Measurements from ENCODE around the gene C12orf56. TPM values are rescaled to one million over a fixed set of nuclear protein-coding genes. Genes with fewer than 3 reads are reported as not detected.
A peak's percentile ranks its signal among the peaks of the same experiment; 100 is the strongest.

Gene C12orf56
- total RNA-seq, 1 experiment from 2014 or later: 9.3 TPM

- Histone ChIP-seq H3K4me3 (ENCODE audit: low read depth, low read length) (peak within 1 kb of the TSS; percentile 95), H3K4me1 (no peaks in the 10 kb centered on the region), H3K36me3 (ENCODE audit: control insufficient read depth, insufficient read depth, low read length) (peaks cover 2% of the 10 kb centered on the region; the same call in 1 of the 2 replicates), H3K27me3 (replicated peaks; ENCODE audit: control insufficient read depth, insufficient read depth, low read length) (no peaks in the 10 kb centered on the region), H3K9me3 (no peaks in the 10 kb centered on the region)
- POLR2A ChIA-PET: interaction anchor here (0.5 to 2.1 kb wide), 8 partner anchors 10 to 559 kb away, joined by 3 to 17 read pairs (median 4); partner anchors contain the start of gene KICS2
- DNase-seq: peak; percentile 96
- BruUV-seq (replicated peaks): TSS peak; percentile 89
- Mint-ChIP-seq H3K9me3 (ENCODE audit: unreplicated experiment) (no peaks in the 10 kb centered on the region), H3K36me3 (ENCODE audit: insufficient read depth, unreplicated experiment) (peaks cover 48% of the 10 kb centered on the region), H3K27me3 (ENCODE audit: insufficient read depth, unreplicated experiment) (no peaks in the 10 kb centered on the region), H3K27ac (ENCODE audit: unreplicated experiment) (peak within 1 kb of the TSS; percentile 99), H3K4me1 (ENCODE audit: low read depth, unreplicated experiment) (peaks cover 7% of the 10 kb centered on the region), H3K4me3 (ENCODE audit: unreplicated experiment) (peak within 1 kb of the TSS; percentile 91)
- CTCF ChIA-PET: interaction anchor here (1.3 kb wide), 1 partner anchor 294 kb away, joined by 3 read pairs; no protein-coding TSS in a partner anchor
- no peak for TF ChIP-seq CTCF (IDR thresholded peaks at IDR 0.05; ENCODE audit: insufficient read depth in 1 of 2, low read depth in 1 of 2, low read length in 1 of 2, severe bottlenecking in 1 of 2, unreplicated experiment in 1 of 2)
- intact Hi-C loops (cut with micrococcal nuclease; ENCODE audit: unreplicated experiment): loop anchor here (1.0 kb wide), 3 partner anchors 80 to 559 kb away; no protein-coding TSS in a partner anchor
Measured at GRCh38 chr12:64403707-64404469, 13.3 kb upstream of the C12orf56 start, which contains the start of gene XPOT. Gene XPOT (plus strand): TSS chr12:64404392. CDS start chr12:64410036, 5,644 bp downstream.

GRCh38 chr12:64402181-64402580, 11.6 kb upstream of the C12orf56 start:
- Mint-ChIP-seq H3K27me3 (ENCODE audit: insufficient read depth, unreplicated experiment) (no peaks in the 10 kb centered on the region), H3K4me1 (ENCODE audit: low read depth, unreplicated experiment) (peaks cover 2% of the 10 kb centered on the region), H3K9me3 (ENCODE audit: unreplicated experiment) (no peaks in the 10 kb centered on the region), H3K36me3 (ENCODE audit: insufficient read depth, unreplicated experiment) (peaks cover 33% of the 10 kb centered on the region), H3K27ac (ENCODE audit: unreplicated experiment) (no peak overlapping the region), H3K4me3 (ENCODE audit: unreplicated experiment) (no peak overlapping the region)
- no peak for TF ChIP-seq CTCF (IDR thresholded peaks at IDR 0.05; ENCODE audit: insufficient read depth in 1 of 2, low read depth in 1 of 2, low read length in 1 of 2, severe bottlenecking in 1 of 2, unreplicated experiment in 1 of 2)
- ChIA-PET CTCF (no interaction called here), POLR2A (no interaction called here)
- no peaks in the 10 kb centered on the region for H3K9me3 ChIP-seq
- no TSS peak for BruUV-seq (replicated peaks)
- H3K4me1 ChIP-seq: no peaks in the 10 kb centered on the region
- no peaks in the 10 kb centered on the region for H3K27me3 ChIP-seq (replicated peaks; ENCODE audit: control insufficient read depth, insufficient read depth, low read length)
- DNase-seq: no peak
- no peak overlapping the region for H3K4me3 ChIP-seq (ENCODE audit: low read depth, low read length)
- intact Hi-C loops (cut with micrococcal nuclease; ENCODE audit: unreplicated experiment): no loop called here
- no peaks in the 10 kb centered on the region for H3K36me3 ChIP-seq (ENCODE audit: control insufficient read depth, insufficient read depth, low read length)

GRCh38 chr12:64400041-64400440, 9.5 kb upstream of the C12orf56 start:
- Histone ChIP-seq H3K4me3 (ENCODE audit: low read depth, low read length) (no peak overlapping the region), H3K36me3 (ENCODE audit: control insufficient read depth, insufficient read depth, low read length) (no peaks in the 10 kb centered on the region), H3K9me3 (no peaks in the 10 kb centered on the region), H3K27me3 (replicated peaks; ENCODE audit: control insufficient read depth, insufficient read depth, low read length) (no peaks in the 10 kb centered on the region), H3K4me1 (no peaks in the 10 kb centered on the region)
- Mint-ChIP-seq H3K27me3 (ENCODE audit: insufficient read depth, unreplicated experiment) (no peaks in the 10 kb centered on the region), H3K27ac (ENCODE audit: unreplicated experiment) (no peak overlapping the region), H3K4me1 (ENCODE audit: low read depth, unreplicated experiment) (no peaks in the 10 kb centered on the region), H3K9me3 (ENCODE audit: unreplicated experiment) (no peaks in the 10 kb centered on the region), H3K36me3 (ENCODE audit: insufficient read depth, unreplicated experiment) (peaks cover 13% of the 10 kb centered on the region), H3K4me3 (ENCODE audit: unreplicated experiment) (no peak overlapping the region)
- no TSS peak for BruUV-seq (replicated peaks)
- ChIA-PET CTCF (no interaction called here), POLR2A (no interaction called here)
- no peak for TF ChIP-seq CTCF (IDR thresholded peaks at IDR 0.05; ENCODE audit: insufficient read depth in 1 of 2, low read depth in 1 of 2, low read length in 1 of 2, severe bottlenecking in 1 of 2, unreplicated experiment in 1 of 2)
- intact Hi-C loops (cut with micrococcal nuclease; ENCODE audit: unreplicated experiment): no loop called here
- no peak for DNase-seq

Measured in Caco-2 (cell line).